Thymus (tissue), 11 donors: ENCODE data around the gene KCNT1. TPM values are rescaled to one million over a fixed set of nuclear protein-coding genes. Genes with fewer than 3 reads are reported as not detected.

Experiments used
- DNase-seq, 9 donors: peaks; one replicate each; pipeline ENCODE4 v3.0.0-alpha.2; 2013; ENCODE audit warnings: low spot score in 9 of 9, low read depth in 6 of 9, missing footprints in 1 of 9
- H3K27ac ChIP-seq, 2 donors: one replicate each; pipeline ENCODE4 v1.5.1; 2013; ENCODE audit warnings: control low read depth in 1 of 2, low read depth in 1 of 2, low read length in 1 of 2, mild to moderate bottlenecking in 1 of 2, moderate library complexity in 1 of 2
- H3K27me3 ChIP-seq, 2 donors: one replicate each; pipeline ENCODE4 v1.5.1; 2013; ENCODE audit warnings: low read length in 1 of 2; ENCODE audit not compliant: control insufficient read depth in 2 of 2, insufficient read depth in 1 of 2
- H3K36me3 ChIP-seq, 2 donors: one replicate each; pipeline ENCODE4 v1.5.1; 2013; ENCODE audit warnings: low read length in 1 of 2, mild to moderate bottlenecking in 1 of 2, moderate library complexity in 1 of 2; ENCODE audit not compliant: control insufficient read depth in 2 of 2, insufficient read depth in 2 of 2
- H3K4me1 ChIP-seq, 2 donors: one replicate each; pipeline ENCODE4 v1.5.1; 2013; ENCODE audit warnings: low read length in 2 of 2; ENCODE audit not compliant: control insufficient read depth in 2 of 2, insufficient read depth in 2 of 2
- H3K4me3 ChIP-seq, 2 donors: one replicate each; pipeline ENCODE4 v1.5.1; 2013; ENCODE audit warnings: low read length in 2 of 2, control low read depth in 1 of 2, mild to moderate bottlenecking in 1 of 2
- H3K9me3 ChIP-seq, 2 donors: one replicate each; pipeline ENCODE4 v1.5.1; 2013; ENCODE audit warnings: low read length in 1 of 2, mild to moderate bottlenecking in 1 of 2; ENCODE audit not compliant: control insufficient read depth in 2 of 2, insufficient read depth in 1 of 2
- WGBS: extraction: QIAGEN DNeasy Blood & Tissue Kit; methylation state at CpG from one replicate; pipeline ENCODE4 v1.1.7; 2013; 5-methylcytosine and 5-hydroxymethylcytosine counted together
- polyA plus RNA-seq: library from polyadenylated mRNA; stranded (reverse); fragments of 200-250 nt; gene quantifications from one replicate; pipeline ENCODE4 v1.2.3, GENCODE V29; 2013
- total RNA-seq: library from RNA; stranded (reverse); fragments of 120-200 nt; gene quantifications from one replicate; pipeline ENCODE4 v1.2.4, GENCODE V29; 2013
- donor health status: healthy.

KCNT1 gene
- total and polyA plus RNA-seq, 2 donors = 0.05 to 0.25 TPM

DNA sequence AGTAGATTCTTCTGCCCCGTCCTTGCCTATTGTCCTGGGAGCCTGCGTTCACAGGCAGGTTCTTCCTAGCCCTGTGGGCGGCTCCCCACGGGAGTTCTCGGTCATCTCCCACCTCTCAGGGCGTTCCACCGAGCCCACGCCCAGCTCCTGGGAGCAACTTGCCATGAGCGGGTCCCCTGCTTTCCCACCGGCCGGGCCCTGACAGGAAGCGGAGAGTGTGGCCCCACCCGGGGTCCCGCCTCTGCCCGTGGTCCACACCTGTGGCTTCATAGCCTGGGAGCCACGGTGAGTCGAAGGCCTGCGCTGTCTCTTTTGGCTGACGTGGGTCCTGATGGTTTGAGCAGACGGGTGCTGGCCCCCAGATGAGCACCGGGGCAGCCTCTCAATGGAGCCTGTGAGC, 43.2 kb downstream of the KCNT1 start:
- Histone ChIP-seq H3K27ac (no peak overlapping the region), H3K27me3 (no peaks in the 10 kb centered on the region), H3K9me3 (no peaks in the 10 kb centered on the region), H3K4me3 (no peak overlapping the region), H3K36me3 (no peaks in the 10 kb centered on the region), H3K4me1 (no peaks in the 10 kb centered on the region)
- DNase-seq = no peak
- WGBS = 90% methylated on average over 21 of the region's 21 CpGs

- H3K27me3 ChIP-seq = no peaks in the 10 kb centered on the region
- 91% methylated on average over 24 of the region's 24 CpGs for WGBS
- DNase-seq = no peak
Observed at GRCh38 chr9:135745686-135746324, 43.8 kb downstream of the KCNT1 start.

DNA sequence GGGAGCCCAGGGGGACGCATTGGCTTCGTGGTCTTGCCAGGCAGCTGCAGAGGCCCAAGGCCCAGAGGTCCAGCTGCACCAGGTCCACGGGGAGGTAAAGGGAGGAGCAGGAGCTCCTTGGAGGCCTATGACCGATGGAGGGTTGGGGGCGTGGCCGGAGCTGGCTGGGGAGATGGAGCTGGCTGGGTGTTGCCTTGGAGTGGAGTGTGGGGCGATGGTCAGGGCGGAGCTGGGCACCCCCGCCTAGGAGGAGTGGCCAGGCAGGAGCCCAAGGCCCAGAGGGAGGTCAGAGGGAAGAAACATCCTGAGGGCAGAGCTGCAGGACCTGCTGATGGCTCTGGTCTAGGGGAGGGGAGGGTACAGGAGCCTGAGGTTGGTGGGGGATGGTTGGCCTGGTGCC, 44.6 kb downstream of the KCNT1 start:
- DNase-seq = no peak
- H3K27me3 ChIP-seq = no peaks in the 10 kb centered on the region

More at GRCh38 chr9:135745686-135746324, 43.8 kb downstream of the KCNT1 start:
- no peaks in the 10 kb centered on the region for H3K36me3 ChIP-seq
- no peaks in the 10 kb centered on the region for H3K9me3 ChIP-seq
- H3K27ac ChIP-seq = no peak overlapping the region
- H3K4me1 ChIP-seq = no peaks in the 10 kb centered on the region
- H3K4me3 ChIP-seq = no peak overlapping the region

GRCh38 chr9:135747311-135747710, 45.3 kb downstream of the KCNT1 start:
- H3K4me3 ChIP-seq = no peak overlapping the region
- H3K27me3 ChIP-seq = no peaks in the 10 kb centered on the region
- no peaks in the 10 kb centered on the region for H3K36me3 ChIP-seq
- H3K4me1 ChIP-seq = no peaks in the 10 kb centered on the region
- DNase-seq = no peak
- WGBS = 80% methylated on average over 13 of the region's 13 CpGs
- no peak overlapping the region for H3K27ac ChIP-seq
- peaks cover 0 to 1% of the 10 kb centered on the region in 2 donors for H3K9me3 ChIP-seq

More for the DNA sequence above, 44.6 kb downstream of the KCNT1 start:
- Histone ChIP-seq H3K27ac (no peak overlapping the region), H3K4me1 (no peaks in the 10 kb centered on the region), H3K4me3 (no peak overlapping the region), H3K36me3 (no peaks in the 10 kb centered on the region), H3K9me3 (peaks cover 0 to 1% of the 10 kb centered on the region in 2 donors)
- WGBS = 83% methylated on average over 9 of the region's 9 CpGs

GRCh38 chr9:135748676-135749075, 46.7 kb downstream of the KCNT1 start:
- Histone ChIP-seq H3K36me3 (no peaks in the 10 kb centered on the region), H3K27me3 (no peaks in the 10 kb centered on the region), H3K4me3 (no peak overlapping the region), H3K4me1 (no peaks in the 10 kb centered on the region), H3K27ac (no peak overlapping the region), H3K9me3 (peaks cover 0 to 1% of the 10 kb centered on the region in 2 donors)
- no peak for DNase-seq
- 85% methylated on average over 16 of the region's 16 CpGs for WGBS

DNA sequence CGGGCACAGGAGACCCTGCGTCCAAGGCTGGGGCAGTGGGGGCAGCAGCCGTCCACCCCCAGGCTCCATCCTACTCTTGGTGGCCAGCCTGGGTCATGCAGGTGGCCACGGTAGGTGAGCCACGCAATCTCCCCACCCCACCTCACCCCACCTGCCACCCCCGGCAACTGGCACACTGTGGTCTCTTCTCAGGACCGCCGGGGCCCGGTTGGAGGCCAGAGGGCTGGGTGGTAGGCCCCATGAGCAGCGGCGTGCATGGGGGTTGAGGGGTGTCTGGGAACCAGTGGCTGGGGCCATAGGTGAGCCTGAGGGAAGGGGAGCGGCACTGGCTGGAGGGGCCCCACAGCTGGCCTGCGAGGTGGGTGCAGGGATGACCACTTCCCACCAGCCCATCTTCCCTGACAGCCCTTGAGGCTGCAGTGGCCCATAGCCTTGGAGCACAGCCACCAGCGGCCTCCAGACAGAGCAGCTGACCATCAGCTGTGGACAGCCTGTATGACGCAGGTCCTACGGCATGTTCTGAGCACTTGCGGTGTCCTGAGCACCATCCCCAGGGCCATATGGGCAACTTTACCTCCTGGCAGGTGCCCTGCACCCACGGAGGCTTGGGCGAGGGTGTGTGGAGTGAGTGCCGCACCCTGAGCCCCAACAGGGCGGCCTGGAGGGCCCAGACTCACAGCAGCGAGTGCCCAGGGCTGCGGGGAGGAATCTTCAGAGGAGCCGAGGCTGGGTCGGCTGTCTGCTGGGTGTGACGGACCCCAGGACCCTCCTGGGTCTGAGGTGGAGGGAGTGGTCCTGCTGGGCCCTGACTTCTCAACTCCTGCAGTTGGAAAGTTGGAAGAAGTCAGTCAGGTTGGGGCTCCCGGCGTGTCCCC, 47.4 kb downstream of the KCNT1 start:
- WGBS = 93% methylated on average over 28 of the region's 28 CpGs
- no peak overlapping the region for H3K27ac ChIP-seq
- H3K9me3 ChIP-seq = peaks cover 0 to 1% of the 10 kb centered on the region in 2 donors
- H3K27me3 ChIP-seq = no peaks in the 10 kb centered on the region
- no peaks in the 10 kb centered on the region for H3K36me3 ChIP-seq
- H3K4me3 ChIP-seq = no peak overlapping the region
- H3K4me1 ChIP-seq = no peaks in the 10 kb centered on the region
- no peak for DNase-seq

DNA sequence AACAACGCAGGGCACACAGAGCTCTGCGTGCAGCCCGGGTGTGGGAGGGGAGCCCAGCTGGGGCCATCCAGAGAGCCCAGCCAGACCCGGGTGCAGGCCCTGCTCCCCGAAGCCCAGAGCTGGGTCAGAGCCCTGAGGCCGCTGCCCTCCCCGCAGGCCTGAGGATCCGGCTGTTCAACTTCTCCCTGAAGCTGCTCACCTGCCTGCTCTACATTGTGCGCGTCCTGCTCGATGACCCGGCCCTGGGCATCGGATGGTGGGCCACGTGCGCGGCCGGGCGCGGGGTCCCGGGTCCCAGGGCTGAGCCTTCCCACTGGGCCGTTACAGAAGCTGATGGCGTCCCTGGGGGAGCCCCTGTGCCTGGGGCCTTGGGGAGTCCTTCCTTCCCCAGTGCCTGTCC, 48.8 kb downstream of the KCNT1 start:
- Histone ChIP-seq H3K9me3 (peaks cover 0 to 1% of the 10 kb centered on the region in 2 donors), H3K4me1 (no peaks in the 10 kb centered on the region), H3K36me3 (no peaks in the 10 kb centered on the region), H3K4me3 (no peak overlapping the region), H3K27me3 (no peaks in the 10 kb centered on the region), H3K27ac (no peak overlapping the region)
- DNase-seq = no peak
- 90% methylated on average over 22 of the region's 22 CpGs for WGBS

DNA sequence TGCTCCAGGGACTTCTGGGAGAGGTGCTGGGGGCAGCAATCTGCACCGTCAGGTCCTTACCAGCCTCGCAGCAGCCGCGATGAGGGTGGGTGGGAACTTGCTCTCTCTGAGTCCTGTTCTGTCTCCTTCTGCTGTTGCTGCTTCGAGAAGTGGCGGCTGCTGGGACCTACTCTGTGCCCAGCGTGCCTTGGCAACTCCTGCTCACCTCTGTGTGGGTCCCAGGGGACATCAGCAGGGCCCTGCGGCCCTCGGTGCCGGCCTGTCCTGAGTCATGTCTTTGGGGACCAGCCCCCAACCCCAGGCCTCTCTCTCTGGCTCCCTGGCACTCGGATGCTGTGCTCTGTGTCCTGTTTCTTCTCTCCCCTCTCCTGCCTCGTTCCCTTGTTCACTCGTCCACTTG, 49.5 kb downstream of the KCNT1 start:
- no peak for DNase-seq
- 74% methylated on average over 13 of the region's 13 CpGs for WGBS
- Histone ChIP-seq H3K4me3 (no peak overlapping the region), H3K9me3 (peaks cover 0 to 1% of the 10 kb centered on the region in 2 donors), H3K36me3 (no peaks in the 10 kb centered on the region), H3K27me3 (no peaks in the 10 kb centered on the region), H3K4me1 (no peaks in the 10 kb centered on the region), H3K27ac (no peak overlapping the region)
